ENCODE results near the gene NME1. TPM values are rescaled to one million over a fixed set of nuclear protein-coding genes. Genes with fewer than 3 reads are reported as not detected.

NME1 gene
- total and polyA plus RNA-seq, 9 of the 15 experiments (the other 6 are each of a cell fraction or from before 2014, with no cell fraction given), result 449 to 1,588 (median 604) TPM

GRCh38 chr17:51166987-51167931 is 13.9 kb downstream of the NME1 start (continued):
- TF ChIP-seq HOMEZ (CRISPR knock-in tag; IDR thresholded peaks at IDR 0.05) (no peak), SIN3A (IDR thresholded peaks at IDR 0.05; ENCODE audit: borderline replicate concordance in 2 of 2, control insufficient read depth in 1 of 2, low read depth in 2 of 2, low read length in 2 of 2) (peak in 1 of 2 experiments; percentile 43; a peak in 1 of 4 replicates), BRD4 (IDR thresholded peaks at IDR 0.05) (peak; percentile 59; the same call in 1 of the 2 replicates), EGR1 (conservative IDR thresholded peaks at IDR 0.05) (peak; percentile 52), TBP (optimal IDR thresholded peaks at IDR 0.05; ENCODE audit: low read depth, low read length) (peak; percentile 13), CTBP1 (IDR thresholded peaks at IDR 0.05; ENCODE audit: borderline replicate concordance) (0 out of 2 replicates have a peak, but pooled peaks have one; percentile 5), ELF4 (CRISPR knock-in tag; IDR thresholded peaks at IDR 0.05) (0 out of 2 replicates have a peak, but pooled peaks have one; percentile 16), RBFOX2 (IDR thresholded peaks at IDR 0.05; ENCODE audit: low read depth, low read length) (peak; percentile 75), VEZF1 (CRISPR knock-in tag; IDR thresholded peaks at IDR 0.05) (peak; percentile 4; the same call in 1 of the 2 replicates), PRPF4 (IDR thresholded peaks at IDR 0.05; ENCODE audit: insufficient read depth, low read depth, low read length, poor library complexity, severe bottlenecking) (peak; percentile 7), ZNF263 (CRISPR knock-in tag; IDR thresholded peaks at IDR 0.05; ENCODE audit: borderline replicate concordance) (0 out of 2 replicates have a peak, but pooled peaks have one; percentile 5), ZKSCAN8 (CRISPR knock-in tag; IDR thresholded peaks at IDR 0.05) (no peak), GTF2F1 (IDR thresholded peaks at IDR 0.05; ENCODE audit: low read depth, low read length) (no peak), HDAC1 (IDR thresholded peaks at IDR 0.05) (peak in 1 of 2 experiments; percentile 27; a peak in 1 of 4 replicates), MTA1 (IDR thresholded peaks at IDR 0.05; ENCODE audit: borderline replicate concordance) (peak; percentile 62), RAD21 (CRISPR knock-in tag; conservative IDR thresholded peaks at IDR 0.05 in 1 of 2, IDR thresholded peaks at IDR 0.05 in 1 of 2) (peak in 1 of 2 experiments; percentile 48; a peak in 2 of 4 replicates), PHB (CRISPR knock-in tag; IDR thresholded peaks at IDR 0.05) (no peak), NEUROD1 (IDR thresholded peaks at IDR 0.05; ENCODE audit: borderline replicate concordance, low read depth, low read length, partially characterized antibody) (no peak)
- TF ChIP-seq, protein P1, sequence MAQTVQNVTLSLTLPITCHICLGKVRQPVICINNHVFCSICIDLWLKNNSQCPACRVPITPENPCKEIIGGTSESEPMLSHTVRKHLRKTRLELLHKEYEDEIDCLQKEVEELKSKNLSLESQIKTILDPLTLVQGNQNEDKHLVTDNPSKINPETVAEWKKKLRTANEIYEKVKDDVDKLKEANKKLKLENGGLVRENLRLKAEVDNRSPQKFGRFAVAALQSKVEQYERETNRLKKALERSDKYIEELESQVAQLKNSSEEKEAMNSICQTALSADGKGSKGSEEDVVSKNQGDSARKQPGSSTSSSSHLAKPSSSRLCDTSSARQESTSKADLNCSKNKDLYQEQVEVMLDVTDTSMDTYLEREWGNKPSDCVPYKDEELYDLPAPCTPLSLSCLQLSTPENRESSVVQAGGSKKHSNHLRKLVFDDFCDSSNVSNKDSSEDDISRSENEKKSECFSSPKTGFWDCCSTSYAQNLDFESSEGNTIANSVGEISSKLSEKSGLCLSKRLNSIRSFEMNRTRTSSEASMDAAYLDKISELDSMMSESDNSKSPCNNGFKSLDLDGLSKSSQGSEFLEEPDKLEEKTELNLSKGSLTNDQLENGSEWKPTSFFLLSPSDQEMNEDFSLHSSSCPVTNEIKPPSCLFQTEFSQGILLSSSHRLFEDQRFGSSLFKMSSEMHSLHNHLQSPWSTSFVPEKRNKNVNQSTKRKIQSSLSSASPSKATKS (CRISPR knock-in tag; IDR thresholded peaks at IDR 0.05), result no peak
- TF ChIP-seq, protein P2, sequence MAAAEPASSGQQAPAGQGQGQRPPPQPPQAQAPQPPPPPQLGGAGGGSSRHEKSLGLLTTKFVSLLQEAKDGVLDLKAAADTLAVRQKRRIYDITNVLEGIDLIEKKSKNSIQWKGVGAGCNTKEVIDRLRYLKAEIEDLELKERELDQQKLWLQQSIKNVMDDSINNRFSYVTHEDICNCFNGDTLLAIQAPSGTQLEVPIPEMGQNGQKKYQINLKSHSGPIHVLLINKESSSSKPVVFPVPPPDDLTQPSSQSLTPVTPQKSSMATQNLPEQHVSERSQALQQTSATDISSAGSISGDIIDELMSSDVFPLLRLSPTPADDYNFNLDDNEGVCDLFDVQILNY (CRISPR knock-in tag; IDR thresholded peaks at IDR 0.05), result no peak

Data from K562 (cell line).